HepG2 (cell line): Measurements from ENCODE around the gene WDCP. TPM values are rescaled to one million over a fixed set of nuclear protein-coding genes. Genes with fewer than 3 reads are reported as not detected.

Source experiments
- ERF ChIP-seq: IDR thresholded peaks from 2 replicates; pipeline ENCODE4 v1.6.1; 2018; ENCODE audit warnings: missing biosample characterization, missing genetic modification reagents
- KMT2B ChIP-seq: IDR thresholded peaks from 2 replicates; pipeline ENCODE4 v1.6.1; 2016; ENCODE audit warnings: missing genetic modification reagents, missing compliant biosample characterization
- MBNL3 ChIP-seq: fragments of 250-450 bp; sonication (Bioruptor Pico); conservative IDR thresholded peaks from 2 replicates; pipeline ENCODE4 v1.8.0; 2022; ENCODE audit warnings: mild to moderate bottlenecking, inconsistent platforms
- NFIC ChIP-seq: IDR thresholded peaks from 2 replicates; pipeline ENCODE4 v1.6.1; 2012; ENCODE audit warnings: mild to moderate bottlenecking, low read length, inconsistent platforms
- RAD21 ChIP-seq: fragments of 450-650 bp; formaldehyde crosslinking; IDR thresholded peaks from 2 replicates; pipeline ENCODE4 v1.5.0; 2020; ENCODE audit warnings: mild to moderate bottlenecking
- SMC3 ChIP-seq: IDR thresholded peaks from 2 replicates; pipeline ENCODE4 v1.6.1; 2011; ENCODE audit warnings: low read length, improper control_type of control experiment
- TRIM24 ChIP-seq: sonication (generic); formaldehyde crosslinking; IDR thresholded peaks from 2 replicates; pipeline ENCODE4 v1.8.0; 2022; ENCODE audit warnings: mild to moderate bottlenecking, missing genetic modification reagents
- XRCC5 ChIP-seq: fragments of 200-400 bp; formaldehyde crosslinking; optimal IDR thresholded peaks from 2 replicates; pipeline ENCODE3; 2017; ENCODE audit warnings: mild to moderate bottlenecking, low read length
- ZNF34 ChIP-seq: sonication (generic); formaldehyde crosslinking; IDR thresholded peaks from 2 replicates; pipeline ENCODE4 v1.4.0; 2020; ENCODE audit warnings: mild to moderate bottlenecking, missing genetic modification reagents, borderline replicate concordance
- ZNF766 ChIP-seq: sonication (generic); formaldehyde crosslinking; IDR thresholded peaks from 2 replicates; pipeline ENCODE4 v1.5.0; 2020; ENCODE audit warnings: missing genetic modification reagents, borderline replicate concordance
- ZNF879 ChIP-seq: sonication (generic); formaldehyde crosslinking; IDR thresholded peaks from 2 replicates; pipeline ENCODE4 v1.8.1; 2023; ENCODE audit warnings: missing genetic modification reagents
- ZSCAN21 ChIP-seq: sonication (generic); formaldehyde crosslinking; IDR thresholded peaks from 2 replicates; pipeline ENCODE4 v1.8.0; 2022; ENCODE audit warnings: mild to moderate bottlenecking, missing genetic modification reagents, moderate library complexity, borderline replicate concordance
- polyA plus RNA-seq, 8 experiments: library from polyadenylated mRNA; depleted of rRNA in 3 of 8; stranded (reverse) in 7 of 8; unstranded in 1 of 8; fragments of >200 nt; fragmentation: Illumina TruSeq in 4 of 8; extraction: Trizol in 4 of 8; gene quantifications; 2 replicates each; pipeline versions ENCODE4 v1.2.1 to v1.2.3, GENCODE V29; 2011 to 2016; ENCODE audit warnings: low read depth in 4 of 8, missing spikeins in 1 of 8, mixed read lengths in 1 of 8; ENCODE audit not compliant: insufficient read depth in 1 of 8
- total RNA-seq, 5 experiments: library from RNA; depleted of rRNA; stranded (reverse); fragments of >200 nt; fragmentation: Illumina TruSeq; extraction: Trizol; gene quantifications; 2 replicates each; pipeline ENCODE4 v1.2.3, GENCODE V29; 2016; ENCODE audit warnings: low read depth in 1 of 5
- TF ChIP-seq, protein P1 (sequence below): sonication (generic); formaldehyde crosslinking; IDR thresholded peaks from 2 replicates; pipeline ENCODE4 v1.5.0; 2020; ENCODE audit warnings: mild to moderate bottlenecking, missing genetic modification reagents, moderate library complexity
- TF ChIP-seq, protein P2 (sequence below): sonication (generic); formaldehyde crosslinking; IDR thresholded peaks from 2 replicates; pipeline ENCODE4 v1.4.0; 2020; ENCODE audit warnings: missing genetic modification reagents
- TF ChIP-seq, protein P3 (sequence below), 2 experiments: sonication (generic) in 1 of 2; formaldehyde crosslinking in 1 of 2; IDR thresholded peaks; 2 replicates each; pipeline versions ENCODE4 v1.4.0 to v1.6.1; 2018 to 2020; ENCODE audit warnings: missing genetic modification reagents in 2 of 2, borderline replicate concordance in 1 of 2, low read depth in 1 of 2, mild to moderate bottlenecking in 1 of 2, missing biosample characterization in 1 of 2
- TF ChIP-seq, protein P4 (sequence below): sonication (generic); formaldehyde crosslinking; IDR thresholded peaks from 2 replicates; pipeline ENCODE4 v1.8.0; 2022; ENCODE audit warnings: low read depth, missing genetic modification reagents
- TF ChIP-seq, protein P5 (sequence below): sonication (generic); formaldehyde crosslinking; IDR thresholded peaks from 2 replicates; pipeline ENCODE4 v1.4.0; 2020; ENCODE audit warnings: mild to moderate bottlenecking, missing genetic modification reagents

The WDCP gene
- total and polyA plus RNA-seq, 2 of the 13 experiments (the other 11 are each of a cell fraction or from before 2014, with no cell fraction given): 17.4 to 22.6 TPM

DNA sequence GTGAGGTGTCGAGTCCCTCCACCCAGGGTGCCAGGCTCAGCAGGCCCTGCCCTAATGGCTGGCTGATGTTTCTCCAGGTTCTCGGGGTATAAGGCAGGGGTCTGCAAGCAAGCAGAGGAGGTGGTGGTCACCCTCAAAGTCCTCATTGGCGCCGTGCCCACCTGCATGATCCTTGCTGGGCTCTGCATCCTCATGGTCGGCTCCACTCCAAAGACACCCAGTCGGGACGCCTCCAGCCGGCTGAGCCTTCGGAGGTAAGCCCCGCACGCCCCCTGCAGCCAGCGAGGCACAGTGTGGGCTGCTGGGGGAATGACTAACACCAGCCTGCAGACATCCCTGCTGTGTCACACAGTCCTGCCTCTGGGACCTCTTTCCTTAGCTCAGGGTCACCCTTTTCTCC lies 23.2 kb downstream of the WDCP start (continued):
- TF ChIP-seq ZSCAN21 (CRISPR knock-in tag) (peak; percentile 43; the same call in 1 of the 2 replicates), ZNF879 (CRISPR knock-in tag) (no peak), XRCC5 (peak; percentile 89), TRIM24 (CRISPR knock-in tag) (no peak), KMT2B (CRISPR knock-in tag) (no peak), ZNF766 (no peak), ZNF34 (no peak), SMC3 (peak; percentile 54; the same call in 1 of the 2 replicates), MBNL3 (CRISPR knock-in tag) (no peak), RAD21 (CRISPR knock-in tag) (peak; percentile 82), ERF (peak; percentile 35; the same call in 1 of the 2 replicates), NFIC (no peak)
- TF ChIP-seq, protein P1, sequence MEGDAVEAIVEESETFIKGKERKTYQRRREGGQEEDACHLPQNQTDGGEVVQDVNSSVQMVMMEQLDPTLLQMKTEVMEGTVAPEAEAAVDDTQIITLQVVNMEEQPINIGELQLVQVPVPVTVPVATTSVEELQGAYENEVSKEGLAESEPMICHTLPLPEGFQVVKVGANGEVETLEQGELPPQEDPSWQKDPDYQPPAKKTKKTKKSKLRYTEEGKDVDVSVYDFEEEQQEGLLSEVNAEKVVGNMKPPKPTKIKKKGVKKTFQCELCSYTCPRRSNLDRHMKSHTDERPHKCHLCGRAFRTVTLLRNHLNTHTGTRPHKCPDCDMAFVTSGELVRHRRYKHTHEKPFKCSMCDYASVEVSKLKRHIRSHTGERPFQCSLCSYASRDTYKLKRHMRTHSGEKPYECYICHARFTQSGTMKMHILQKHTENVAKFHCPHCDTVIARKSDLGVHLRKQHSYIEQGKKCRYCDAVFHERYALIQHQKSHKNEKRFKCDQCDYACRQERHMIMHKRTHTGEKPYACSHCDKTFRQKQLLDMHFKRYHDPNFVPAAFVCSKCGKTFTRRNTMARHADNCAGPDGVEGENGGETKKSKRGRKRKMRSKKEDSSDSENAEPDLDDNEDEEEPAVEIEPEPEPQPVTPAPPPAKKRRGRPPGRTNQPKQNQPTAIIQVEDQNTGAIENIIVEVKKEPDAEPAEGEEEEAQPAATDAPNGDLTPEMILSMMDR: peak; percentile 74
- TF ChIP-seq, protein P2, sequence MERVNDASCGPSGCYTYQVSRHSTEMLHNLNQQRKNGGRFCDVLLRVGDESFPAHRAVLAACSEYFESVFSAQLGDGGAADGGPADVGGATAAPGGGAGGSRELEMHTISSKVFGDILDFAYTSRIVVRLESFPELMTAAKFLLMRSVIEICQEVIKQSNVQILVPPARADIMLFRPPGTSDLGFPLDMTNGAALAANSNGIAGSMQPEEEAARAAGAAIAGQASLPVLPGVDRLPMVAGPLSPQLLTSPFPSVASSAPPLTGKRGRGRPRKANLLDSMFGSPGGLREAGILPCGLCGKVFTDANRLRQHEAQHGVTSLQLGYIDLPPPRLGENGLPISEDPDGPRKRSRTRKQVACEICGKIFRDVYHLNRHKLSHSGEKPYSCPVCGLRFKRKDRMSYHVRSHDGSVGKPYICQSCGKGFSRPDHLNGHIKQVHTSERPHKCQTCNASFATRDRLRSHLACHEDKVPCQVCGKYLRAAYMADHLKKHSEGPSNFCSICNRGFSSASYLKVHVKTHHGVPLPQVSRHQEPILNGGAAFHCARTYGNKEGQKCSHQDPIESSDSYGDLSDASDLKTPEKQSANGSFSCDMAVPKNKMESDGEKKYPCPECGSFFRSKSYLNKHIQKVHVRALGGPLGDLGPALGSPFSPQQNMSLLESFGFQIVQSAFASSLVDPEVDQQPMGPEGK (CRISPR knock-in tag): peak; percentile 34; the same call in 1 of the 2 replicates
- TF ChIP-seq, protein P3, sequence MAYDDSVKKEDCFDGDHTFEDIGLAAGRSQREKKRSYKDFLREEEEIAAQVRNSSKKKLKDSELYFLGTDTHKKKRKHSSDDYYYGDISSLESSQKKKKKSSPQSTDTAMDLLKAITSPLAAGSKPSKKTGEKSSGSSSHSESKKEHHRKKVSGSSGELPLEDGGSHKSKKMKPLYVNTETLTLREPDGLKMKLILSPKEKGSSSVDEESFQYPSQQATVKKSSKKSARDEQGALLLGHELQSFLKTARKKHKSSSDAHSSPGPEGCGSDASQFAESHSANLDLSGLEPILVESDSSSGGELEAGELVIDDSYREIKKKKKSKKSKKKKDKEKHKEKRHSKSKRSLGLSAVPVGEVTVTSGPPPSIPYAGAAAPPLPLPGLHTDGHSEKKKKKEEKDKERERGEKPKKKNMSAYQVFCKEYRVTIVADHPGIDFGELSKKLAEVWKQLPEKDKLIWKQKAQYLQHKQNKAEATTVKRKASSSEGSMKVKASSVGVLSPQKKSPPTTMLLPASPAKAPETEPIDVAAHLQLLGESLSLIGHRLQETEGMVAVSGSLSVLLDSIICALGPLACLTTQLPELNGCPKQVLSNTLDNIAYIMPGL (CRISPR knock-in tag; IDR thresholded peaks at IDR 0.05; ENCODE audit: borderline replicate concordance in 1 of 2, low read depth in 1 of 2): peak; percentile 37 to 55; a peak in 1 of 4 replicates
- TF ChIP-seq, protein P4, sequence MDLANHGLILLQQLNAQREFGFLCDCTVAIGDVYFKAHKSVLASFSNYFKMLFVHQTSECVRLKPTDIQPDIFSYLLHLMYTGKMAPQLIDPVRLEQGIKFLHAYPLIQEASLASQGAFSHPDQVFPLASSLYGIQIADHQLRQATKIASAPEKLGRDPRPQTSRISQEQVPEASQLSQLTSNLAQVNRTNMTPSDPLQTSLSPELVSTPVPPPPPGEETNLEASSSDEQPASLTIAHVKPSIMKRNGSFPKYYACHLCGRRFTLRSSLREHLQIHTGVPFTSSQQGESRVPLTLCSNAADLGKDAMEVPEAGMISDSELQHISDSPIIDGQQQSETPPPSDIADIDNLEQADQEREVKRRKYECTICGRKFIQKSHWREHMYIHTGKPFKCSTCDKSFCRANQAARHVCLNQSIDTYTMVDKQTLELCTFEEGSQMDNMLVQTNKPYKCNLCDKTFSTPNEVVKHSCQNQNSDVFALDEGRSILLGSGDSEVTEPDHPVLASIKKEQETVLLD (CRISPR knock-in tag): no peak
- TF ChIP-seq, protein P5, sequence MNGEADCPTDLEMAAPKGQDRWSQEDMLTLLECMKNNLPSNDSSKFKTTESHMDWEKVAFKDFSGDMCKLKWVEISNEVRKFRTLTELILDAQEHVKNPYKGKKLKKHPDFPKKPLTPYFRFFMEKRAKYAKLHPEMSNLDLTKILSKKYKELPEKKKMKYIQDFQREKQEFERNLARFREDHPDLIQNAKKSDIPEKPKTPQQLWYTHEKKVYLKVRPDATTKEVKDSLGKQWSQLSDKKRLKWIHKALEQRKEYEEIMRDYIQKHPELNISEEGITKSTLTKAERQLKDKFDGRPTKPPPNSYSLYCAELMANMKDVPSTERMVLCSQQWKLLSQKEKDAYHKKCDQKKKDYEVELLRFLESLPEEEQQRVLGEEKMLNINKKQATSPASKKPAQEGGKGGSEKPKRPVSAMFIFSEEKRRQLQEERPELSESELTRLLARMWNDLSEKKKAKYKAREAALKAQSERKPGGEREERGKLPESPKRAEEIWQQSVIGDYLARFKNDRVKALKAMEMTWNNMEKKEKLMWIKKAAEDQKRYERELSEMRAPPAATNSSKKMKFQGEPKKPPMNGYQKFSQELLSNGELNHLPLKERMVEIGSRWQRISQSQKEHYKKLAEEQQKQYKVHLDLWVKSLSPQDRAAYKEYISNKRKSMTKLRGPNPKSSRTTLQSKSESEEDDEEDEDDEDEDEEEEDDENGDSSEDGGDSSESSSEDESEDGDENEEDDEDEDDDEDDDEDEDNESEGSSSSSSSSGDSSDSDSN (CRISPR knock-in tag): peak; percentile 49; the same call in 1 of the 2 replicates
